HG03565 (cell line): ENCODE measurements around the gene TSSK6.

ENCODE experiments used
- ATAC-seq: cut with Tn5 transposase; IDR thresholded peaks from one replicate; pipeline ENCODE4 v1.9.1; 2021; ENCODE audit warnings: mild to moderate bottlenecking, moderate library complexity; ENCODE audit not compliant: unreplicated experiment

TSSK6 gene

DNA sequence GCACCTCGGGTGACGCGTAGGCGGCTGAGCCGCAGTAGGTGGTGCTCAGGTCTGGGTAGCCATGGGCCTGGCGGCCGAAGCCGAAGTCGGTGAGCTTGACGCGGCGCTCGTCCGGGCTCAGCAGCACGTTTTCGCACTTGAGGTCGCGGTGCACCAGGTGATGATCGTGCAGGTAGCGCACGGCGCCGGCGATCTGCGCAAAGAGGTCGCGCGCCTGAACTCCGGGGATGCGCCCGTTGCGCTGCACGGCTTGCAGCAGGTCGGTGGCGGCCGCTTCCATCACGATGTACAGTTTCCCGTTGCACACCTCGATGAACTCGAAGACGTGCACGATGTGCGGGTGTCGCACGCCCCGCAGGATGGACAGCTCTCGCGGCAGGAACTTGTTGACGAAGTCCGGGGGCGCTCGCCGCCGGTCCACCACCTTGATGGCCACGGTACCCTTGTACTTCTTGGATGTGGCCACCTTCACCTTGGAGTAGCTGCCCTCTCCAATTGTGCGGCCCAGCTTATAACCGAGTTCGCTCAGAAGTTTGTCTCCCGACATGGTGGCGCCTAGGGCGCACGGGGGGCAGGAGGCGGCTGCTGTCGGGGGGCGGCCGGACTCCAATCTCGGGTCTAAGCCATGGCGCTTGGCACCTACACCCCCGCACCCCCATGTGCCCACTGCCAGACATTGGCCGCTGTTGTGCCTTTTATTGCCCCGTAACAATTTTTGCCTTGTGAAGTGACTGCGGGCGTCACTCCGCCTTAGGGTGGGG lies at the start of gene TSSK6:
TSSK6 (minus strand) TSS at position 668 of the 761 bp plus-strand sequence; CDS start at position 547, 121 bp downstream.
- ATAC-seq: no peak

DNA sequence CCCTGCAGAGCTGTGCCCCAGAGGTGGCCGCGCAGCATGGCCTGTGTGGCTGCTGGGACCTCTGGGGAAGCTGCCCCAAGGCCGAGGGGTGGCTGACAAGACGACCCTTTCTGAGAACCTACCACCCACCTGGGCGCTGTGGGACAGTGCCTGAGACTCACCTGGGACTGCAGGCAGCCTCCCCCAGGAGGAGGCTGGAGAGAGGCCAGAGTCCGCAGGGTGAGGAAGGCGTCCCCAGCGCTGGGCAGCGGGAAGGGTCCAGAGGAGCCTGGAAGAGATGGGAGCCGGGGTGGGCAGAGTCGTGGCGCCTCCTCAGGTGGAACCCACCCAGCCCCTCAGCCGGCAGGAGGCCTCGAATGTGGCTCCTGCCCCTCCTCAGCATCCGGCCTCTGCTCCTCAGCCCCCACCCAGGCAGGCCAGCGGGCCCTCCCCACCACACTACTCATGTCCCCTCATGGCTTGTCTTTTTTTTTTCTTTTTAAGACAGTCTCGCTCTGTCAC lies 48.0 kb upstream of the TSSK6 start:
- no peak for ATAC-seq

GRCh38 chr19:19562665-19563347 lies 47.5 kb upstream of the TSSK6 start:
- no peak for ATAC-seq

GRCh38 chr19:19561946-19562664 lies 46.8 kb upstream of the TSSK6 start:
- no peak for ATAC-seq

DNA sequence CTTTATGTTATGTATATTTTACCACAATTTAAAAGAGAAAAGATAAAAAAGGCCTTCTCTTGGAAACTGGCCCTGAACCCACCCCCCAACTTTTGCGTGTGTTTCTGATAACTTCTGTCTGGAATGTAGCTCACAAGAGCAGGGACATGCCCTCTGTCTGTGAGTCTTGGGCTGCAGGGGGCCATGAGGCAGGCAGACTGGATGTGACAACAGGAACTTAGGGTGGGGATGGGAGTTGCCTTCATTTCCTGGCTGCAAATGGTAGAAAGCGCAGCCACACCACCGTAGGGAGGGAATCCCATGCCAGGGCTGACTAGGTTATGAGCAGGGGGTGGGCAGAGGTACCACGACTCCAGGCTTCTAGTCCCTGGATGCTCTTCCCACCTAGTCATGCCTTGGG lies 44.6 kb upstream of the TSSK6 start:
- ATAC-seq: no peak

DNA sequence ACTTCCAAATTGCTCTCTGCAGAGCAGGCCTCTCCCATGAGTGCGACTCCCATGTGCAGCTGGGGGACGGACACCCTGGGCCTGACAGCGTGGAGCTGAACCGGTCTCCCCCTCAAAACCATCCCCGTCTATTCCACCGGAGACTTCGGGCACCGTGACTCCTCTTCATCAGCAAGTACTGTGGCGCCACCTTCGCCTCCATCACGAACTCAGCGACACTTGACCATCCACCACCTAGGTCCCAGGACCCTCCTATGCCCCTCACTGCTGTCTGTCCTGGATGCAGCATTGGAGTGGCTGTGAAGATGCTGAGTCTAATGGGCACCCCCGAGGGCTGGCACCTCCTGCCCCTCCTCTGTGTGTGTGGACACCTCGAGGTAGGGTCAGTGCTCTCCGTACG lies 43.3 kb upstream of the TSSK6 start:
- no peak for ATAC-seq

GRCh38 chr19:19558055-19558454 lies 42.7 kb upstream of the TSSK6 start:
- no peak for ATAC-seq

- ATAC-seq: no peak
These were observed 39.0 kb upstream of the TSSK6 start for GRCh38 chr19:19554074-19555023.

DNA sequence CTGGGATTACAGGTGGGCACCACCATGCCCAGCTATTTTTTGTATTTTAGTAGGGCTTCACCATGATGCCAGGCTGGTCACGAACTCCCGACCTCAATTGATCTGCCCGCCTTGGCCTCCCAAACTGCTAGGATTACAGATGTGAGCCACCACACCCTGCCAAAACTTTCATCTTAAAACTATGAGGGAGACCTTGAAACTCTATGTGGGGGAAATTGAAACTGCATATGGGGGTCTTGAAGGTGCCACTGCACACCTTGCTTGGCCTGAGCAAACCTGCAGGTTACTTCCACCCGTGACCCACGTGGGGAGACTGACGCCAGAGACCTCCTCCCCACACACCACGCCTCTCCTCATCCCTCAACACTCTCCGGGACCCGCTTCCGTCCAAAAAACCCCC lies 38.3 kb upstream of the TSSK6 start:
- no peak for ATAC-seq

DNA sequence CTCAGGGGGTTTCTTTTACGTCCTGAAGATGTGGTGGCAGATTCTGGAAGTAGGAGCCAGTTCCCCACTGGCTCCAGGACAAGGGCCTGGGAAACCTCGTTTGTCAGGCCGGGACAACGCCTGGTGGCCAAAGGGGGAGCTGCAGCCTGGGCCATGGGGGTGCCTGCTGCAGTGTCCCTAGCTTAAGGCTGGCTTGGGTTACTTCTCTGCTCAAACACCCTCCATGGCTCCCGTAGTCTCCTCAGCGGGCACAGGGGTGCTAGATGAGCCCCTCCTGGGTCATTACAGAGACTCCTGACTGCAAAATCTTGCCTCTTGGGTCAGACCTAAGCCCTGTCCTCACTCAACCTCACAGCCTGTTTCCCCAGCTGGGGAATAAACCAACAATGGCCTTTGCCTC lies 37.5 kb upstream of the TSSK6 start:
- ATAC-seq: no peak

- ATAC-seq: no peak
These were observed 36.5 kb upstream of the TSSK6 start for GRCh38 chr19:19551853-19552192.

- ATAC-seq: no peak
These were observed 35.9 kb upstream of the TSSK6 start for GRCh38 chr19:19550972-19551852.

- no peak for ATAC-seq
These were observed 35.2 kb upstream of the TSSK6 start for GRCh38 chr19:19550485-19550929.

DNA sequence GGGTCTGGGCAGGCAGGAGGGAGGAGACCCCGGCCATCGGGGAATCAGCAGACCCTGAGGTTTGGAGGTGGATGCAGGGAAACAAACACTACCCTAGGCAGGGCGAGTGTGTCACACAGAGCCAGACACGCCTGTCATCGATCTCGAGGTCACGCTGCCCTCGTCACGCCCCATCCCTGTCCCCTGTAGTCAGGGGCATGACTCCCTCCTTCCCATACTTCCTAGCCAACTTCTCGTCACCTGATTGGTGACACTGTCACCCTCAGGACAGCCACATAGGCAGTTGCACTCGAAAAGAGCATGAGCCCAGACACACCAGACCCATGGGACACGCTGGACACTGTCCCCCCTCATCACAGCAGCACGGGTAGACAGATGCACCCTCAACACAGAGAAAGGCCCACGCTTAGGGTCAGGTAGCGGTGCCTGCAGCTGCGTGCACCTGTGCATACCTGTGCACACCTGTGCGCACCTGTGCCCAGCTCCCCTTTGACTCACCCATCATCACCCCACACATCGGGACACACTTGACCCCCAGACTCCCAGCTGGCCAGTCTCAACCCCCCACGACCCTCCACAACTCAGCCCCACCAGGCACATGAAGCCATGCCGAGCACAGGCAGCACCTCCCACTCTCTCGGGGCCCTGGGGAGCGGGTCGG lies 34.6 kb upstream of the TSSK6 start:
- ATAC-seq: no peak

DNA sequence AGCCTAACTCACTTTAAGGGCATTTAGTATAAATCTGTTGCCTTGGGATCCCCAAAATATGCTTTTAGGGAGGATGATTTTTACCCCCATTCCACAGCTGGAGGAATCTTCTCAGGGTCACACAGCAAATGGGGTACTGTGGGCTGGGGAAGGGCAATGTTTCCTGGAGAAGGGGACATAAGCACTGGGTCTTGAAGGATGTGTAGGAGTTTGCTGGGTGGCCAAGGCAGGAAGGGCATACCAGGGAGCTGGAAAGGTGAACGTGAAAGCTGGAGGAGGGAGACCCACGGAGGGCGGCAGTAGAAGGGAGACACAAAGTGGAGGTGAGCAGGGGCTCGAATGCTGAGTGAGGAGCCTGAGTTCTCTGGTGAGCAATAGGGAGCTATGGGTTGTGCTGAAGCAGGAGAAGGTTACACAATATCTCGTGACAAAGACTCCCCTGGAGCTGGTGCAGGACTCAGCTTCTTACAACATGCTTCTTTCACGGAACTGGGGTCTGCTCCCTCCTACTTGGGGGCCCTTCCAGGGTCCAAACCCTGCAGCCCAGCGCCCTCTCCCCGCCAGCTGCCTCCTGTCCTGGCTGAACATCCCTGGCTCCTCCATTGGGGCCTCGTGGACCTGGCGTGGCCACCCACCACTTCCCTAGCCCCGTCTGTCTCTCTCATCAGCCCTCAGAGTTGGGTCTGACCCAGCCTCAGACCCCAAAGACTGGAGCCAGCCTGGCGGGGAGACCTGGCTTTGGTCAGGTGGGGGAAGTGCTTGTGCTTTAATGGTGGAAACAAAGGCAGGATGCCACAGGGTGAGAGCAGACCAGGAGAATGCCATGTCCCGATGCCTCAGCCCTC lies 33.8 kb upstream of the TSSK6 start:
- ATAC-seq: no peak

DNA sequence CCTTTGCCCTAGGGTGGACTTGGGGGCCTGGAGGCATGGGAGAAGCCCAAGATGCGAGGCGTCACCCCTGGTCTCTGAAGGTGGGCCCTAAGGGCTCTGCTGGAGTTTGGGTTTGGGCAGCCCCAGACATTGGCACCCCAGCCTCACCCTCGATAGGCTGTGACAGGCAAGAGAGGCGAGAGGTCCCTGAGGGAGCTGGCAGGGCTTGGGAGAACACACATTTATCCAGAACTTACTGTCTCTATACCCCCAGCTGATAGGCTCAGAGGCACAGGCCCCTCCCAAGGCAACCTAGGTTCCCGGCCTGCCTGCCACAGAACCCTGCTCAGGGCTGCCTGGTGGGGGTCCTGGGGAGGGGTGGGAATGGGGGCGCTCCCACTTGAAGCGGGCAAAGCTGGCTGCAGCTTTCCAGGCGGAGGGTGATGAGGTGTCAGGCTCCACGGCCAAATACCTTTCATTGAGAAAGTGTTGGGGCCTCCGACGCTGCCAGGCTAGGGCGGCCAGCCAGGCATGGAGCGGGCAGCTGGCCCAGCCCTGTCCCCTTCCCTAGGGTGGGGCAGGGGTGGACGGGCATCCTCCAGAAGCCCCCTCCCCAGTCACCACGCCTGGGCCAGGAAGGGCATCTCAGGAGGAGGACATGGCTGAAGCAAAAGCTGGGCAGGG lies 32.5 kb upstream of the TSSK6 start:
- no peak for ATAC-seq

GRCh38 chr19:19546751-19547162 lies 31.4 kb upstream of the TSSK6 start:
- ATAC-seq: no peak

DNA sequence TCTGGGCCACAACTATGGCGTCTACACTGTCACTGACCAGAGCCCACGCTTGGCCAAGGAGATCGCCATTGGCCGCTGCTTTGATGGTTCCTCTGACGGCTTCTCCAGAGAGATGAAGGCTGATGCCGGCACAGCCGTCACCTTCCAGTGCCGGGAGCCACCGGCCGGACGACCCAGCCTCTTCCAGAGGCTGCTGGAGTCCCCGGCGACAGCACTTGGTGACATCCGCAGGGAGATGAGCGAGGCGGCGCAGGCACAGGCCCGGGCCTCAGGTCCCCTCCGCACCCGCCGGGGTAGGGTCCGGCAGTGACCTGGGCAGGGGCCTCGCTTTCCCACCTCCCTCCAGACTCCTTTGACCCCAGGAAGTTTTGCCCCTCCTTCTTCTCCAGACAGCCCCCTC lies 30.4 kb upstream of the TSSK6 start:
- no peak for ATAC-seq
